ENCODE data around the gene SLC2A6.

SLC2A6 gene

DNA sequence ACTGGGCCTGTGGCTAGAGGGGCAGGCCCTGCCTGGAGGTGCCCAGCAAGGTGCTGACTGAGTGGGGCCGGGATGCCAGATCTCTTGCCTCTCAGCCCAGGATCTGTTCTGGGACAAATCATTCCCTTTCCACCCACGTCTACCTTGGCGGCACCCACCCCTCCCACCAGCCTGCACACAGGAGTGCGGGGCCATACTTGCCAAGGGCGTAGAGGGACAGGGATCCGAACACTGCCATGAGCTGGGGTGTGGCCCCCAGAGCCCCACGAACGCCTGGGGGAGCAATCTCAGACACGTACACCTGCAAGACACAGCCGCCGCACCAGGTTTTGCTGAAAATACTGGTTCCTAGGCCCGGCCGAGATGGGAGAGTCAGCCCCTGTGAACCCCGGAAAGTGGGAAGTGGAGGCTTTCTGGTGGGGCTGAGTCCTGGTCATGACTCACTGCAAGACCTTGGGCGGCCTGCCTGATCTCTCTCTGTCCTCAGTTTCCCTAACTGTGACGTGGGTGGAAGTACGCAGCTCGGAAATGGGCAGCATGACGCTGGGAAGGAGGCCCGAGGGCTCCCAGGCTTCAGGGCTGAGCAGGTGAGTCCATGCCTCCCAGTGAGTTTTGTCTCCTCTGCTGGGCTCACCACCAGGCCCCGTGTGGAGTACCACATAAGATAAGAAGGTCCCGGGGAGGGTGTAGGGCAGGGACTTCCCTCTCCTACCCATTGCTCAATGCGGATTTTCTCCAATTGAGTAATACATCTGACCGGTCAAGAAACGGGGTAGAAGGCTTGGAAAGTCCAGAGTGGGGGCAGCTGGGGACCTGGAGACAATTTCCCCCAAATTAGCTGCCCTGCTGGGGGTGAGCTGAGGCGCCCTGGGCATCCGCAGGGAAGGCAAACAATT is 2.6 kb downstream of the SLC2A6 start:
- DNase-seq: no peak

DNA sequence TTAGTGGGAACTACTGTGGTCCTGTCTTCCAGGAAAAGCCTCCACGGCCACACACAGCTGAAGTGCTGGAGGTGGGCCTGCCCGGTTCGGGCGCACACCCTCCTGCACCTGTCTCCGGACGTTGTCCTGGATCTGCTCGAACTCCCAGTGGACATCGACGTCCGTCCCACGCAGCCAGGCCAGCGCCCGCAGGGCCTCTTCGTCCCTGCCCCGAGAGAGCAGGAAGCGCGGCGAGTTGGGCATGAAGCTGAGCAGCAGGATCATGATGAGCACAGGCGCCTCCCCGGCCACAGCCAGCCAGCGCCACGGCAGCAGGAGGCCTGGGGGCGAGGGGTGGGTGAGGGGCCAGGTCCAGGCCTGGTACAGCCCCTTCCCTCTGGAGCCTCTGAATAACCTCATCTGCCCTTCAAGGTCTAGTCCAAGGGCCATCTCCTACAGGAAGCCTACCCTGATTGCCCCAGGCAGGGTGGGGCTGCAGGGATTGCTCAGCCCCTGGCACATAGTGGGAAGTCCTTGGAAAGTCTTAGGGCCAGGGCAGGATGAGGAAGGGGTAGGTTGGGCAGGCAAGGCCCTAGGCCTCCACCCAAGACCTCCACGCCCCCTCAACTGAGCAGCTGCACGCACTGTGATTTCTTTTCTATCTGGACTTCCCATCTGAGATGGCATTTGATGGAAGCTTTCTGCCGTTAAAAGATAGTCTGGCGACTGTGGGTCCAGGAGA is 3.4 kb downstream of the SLC2A6 start:
- no peak for DNase-seq

DNA sequence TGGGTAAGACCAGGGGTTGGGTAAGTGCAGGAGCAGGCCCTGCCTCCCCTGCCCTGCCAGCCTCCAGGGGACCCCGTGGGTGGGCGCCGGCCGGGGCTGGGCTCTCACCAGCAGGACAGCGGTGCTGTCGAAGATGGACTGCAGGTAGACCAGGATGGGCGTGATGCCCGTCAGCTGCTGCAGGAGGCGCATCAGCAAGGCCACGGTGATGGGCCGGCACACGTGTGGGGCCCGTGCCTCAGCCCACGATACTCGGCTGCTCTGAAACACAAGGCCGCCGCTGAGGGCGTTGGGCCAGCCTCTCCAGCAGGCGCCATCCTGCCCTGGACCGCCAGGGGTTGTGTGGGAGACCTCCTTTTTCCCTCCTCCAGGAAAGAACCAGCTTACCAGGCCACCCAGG is 4.0 kb downstream of the SLC2A6 start:
- DNase-seq: no peak

DNA sequence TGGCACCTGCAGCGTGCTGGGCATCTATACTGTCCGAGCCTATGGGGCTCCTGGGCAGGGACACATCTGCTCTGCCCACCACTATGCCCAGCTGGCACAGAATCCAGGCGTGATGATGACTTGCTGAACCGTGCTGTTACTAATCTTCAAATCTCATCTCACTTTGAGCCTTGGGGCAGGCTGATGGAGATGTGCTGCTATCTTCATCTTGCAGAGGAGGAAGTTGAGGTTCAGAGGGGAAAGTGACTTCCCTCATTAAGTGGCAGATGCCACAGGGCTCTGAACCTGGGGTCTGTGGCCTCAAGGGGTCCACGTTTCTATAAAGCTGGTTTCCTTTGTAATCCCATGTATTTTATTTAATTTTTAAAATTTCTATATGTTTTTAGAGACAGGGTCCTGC is 4.7 kb downstream of the SLC2A6 start:
- DNase-seq: no peak

DNA sequence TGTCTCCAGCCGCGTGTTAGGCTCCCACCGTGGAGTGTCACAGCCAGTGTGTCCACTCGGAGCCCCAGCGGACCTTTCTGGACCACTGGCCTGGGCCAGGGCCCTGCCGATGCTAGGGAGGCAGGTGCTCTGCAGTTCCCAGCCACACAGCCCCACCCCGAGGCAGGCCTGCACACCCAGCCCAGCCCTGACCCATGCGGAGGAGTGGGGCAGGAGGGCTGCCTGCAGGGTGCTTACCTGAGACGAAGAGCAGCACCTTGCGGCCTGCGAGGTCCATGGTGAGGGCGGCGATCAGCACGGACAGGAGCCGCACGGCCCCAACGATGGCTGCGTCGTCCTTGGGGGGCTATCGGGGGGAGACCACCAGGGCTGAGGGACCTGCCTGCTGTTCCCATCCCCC is 5.2 kb downstream of the SLC2A6 start:
- DNase-seq: no peak

DNA sequence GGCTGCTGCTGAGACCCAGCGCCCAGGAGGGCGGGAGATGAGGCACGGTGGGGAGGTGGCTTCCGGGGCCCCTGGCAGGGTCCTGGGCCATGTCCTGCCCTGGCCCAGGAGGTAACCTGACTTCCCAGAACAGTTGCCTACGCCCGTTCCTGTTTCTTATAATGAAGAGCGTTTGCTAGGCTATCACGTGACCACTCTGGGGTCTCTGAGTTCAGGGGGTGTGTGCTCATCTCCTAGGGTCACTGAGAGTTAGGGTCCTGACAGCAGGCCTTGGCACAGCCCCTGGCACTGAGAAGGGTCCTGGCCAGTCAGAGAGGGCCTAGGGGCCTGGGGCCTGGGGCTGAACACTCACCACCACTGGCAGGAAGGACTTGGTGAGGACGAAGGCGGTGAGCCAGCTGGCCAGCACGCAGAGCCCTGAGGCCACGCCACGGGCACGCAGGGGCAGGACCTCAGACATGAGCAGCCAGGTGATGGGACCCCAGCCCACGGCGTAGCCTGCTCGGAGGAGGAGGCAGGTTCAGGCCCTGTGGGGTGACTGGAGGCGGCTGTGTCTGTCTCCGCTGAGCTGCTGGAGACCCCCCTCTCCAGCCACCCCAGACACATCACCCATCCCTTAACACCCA is 6.0 kb downstream of the SLC2A6 start:
- no peak for DNase-seq

DNA sequence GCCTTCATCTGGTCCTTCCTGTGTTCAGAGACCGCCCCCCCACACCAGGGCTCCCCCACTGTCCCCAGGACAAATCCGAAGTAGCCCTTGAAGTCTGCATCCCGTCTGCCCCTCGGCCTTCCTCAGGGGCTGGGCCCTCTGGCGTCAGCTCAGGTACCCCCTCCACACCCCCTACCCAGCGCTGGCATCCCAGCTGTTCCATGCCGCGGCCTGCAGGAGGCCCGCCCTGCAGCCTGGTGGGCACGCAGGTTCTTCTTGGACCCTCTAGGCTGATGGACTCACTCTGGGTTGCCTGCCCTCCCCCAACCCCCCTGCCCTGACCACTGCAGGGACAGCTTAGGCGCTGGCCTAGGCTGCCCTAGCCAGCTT is 6.6 kb downstream of the SLC2A6 start:
- DNase-seq: no peak

DNA sequence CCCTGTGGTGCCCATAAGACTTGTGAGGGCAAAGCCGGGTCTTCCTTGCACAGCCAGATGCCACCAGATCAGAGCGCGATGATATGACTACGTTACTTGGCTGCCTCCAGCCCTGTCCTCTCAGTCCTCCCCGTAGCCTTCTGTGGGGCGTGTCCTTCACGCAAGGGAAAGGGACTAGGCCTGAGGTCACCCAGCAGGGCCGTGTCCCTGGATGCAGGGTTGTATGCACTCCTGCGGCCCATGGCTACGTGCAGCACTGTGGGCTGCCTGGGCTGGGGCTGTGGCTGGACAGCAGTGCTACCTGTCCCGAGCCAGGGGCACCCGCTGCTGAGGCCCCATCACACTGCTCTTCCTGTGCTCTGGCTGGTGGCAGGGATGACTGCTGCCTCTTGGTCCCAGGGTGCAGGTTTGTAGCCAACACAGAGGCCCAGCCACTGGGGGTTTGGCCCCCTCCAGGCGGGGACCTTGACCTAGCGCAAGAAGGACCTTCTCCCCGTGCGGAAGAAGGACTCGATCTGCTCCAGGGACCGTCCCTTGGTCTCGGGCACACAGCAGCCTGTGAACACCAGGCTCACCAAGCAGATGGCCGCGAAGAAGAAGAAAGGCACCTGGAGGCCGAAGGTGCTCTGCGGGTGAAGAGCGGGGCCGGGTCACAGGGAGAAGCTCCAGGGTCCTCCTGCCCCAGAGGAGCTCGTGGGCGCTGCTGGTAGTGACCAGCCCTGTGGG is 7.2 kb downstream of the SLC2A6 start:
- no peak for DNase-seq

DNA sequence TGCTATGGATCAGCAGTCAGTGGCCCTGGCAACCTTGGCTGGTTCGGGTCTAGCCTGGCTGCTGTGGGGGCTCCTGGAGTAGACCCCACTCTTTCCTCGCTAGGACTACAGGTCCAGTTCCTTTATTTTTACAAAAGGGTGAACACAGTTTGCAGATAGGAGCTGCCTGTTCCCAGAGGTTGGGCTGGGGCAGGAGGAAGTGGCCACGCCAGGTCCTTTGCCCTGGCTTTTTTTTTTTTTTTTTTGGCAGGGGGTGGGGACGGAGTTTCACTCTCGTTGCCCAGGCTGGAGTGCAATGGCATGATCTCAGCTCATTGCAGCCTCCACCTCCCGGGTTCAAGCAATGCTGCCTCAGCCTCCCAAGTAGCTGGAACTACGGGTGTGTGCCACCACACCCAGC is 7.9 kb downstream of the SLC2A6 start:
- DNase-seq: no peak

DNA sequence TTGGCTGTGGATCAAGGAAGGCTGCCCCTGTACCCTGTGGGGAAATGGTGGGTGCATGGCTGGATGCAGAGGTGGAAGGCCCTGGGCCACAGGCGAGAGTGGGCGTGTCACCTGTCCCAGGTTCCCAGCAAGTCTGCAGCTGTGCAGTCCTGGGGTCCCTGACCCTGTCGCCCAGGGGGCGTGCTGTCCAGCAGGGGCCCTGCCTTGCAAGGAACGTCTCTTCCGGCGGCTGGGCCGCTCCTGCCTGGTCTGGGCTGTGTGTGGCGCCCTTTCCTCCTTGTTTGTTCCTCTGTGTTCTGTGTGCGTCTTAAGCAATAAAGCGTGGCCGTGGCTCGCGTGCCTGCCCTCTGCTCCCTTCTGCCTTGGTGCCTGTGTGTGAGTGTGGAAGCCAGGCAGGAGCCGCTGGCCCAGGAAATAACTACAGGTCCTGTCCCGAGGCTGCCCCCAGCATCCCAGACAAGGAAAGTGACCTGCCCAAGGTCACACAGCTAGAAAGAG is 8.4 kb downstream of the SLC2A6 start:
- no peak for DNase-seq

DNA sequence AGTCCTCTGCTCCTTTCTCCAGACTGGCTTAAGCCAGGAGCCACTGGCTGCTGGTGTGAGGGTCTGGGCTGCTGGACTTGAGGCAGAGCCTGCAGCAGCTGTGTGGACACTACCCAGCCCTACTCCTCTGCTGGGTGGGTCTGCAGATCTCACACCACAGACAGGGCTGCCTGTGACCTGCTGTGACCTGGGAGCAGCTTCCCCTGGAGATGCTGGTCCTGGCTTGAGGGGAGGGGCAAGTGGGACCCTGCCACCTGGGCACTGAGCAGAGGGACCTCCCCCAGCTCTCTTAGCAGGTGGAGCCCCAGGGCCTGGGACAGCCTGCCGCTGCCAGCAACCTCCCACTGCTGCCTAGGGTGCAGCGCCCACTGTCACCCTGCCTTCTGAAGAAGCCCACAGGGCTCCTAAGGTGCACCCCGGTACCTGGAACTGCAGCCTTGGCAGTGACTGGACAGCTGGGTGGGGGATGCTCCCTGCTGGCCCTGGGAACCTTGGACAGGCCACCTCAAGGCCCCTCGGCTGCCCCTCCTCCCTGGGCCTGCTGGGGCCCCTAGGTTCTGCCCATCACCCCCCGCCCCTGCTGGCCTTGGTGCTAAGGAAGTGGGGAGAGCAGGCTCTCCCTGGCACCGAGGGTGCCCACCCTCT is 10.0 kb downstream of the SLC2A6 start:
- DNase-seq: no peak

DNA sequence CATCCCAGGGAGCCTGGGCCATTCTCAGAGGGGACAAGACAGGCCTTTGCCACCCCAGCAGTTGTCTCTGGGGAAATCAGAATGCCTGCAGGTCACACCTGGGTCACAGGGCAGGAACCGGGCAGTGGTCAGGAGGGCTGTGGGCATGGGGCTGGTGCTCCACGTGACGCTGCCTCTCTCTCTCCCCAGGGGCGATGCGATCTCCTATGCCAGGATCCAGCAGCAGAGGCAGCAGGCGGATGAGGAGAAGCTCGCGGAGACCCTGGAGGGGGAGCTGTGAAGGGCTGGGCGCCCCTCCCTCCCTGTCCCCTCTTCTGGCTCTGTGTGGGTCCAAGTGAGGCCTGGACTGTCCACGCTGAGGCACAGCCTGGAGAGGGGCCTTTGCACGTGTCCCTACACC is 10.5 kb downstream of the SLC2A6 start:
- DNase-seq: no peak

DNA sequence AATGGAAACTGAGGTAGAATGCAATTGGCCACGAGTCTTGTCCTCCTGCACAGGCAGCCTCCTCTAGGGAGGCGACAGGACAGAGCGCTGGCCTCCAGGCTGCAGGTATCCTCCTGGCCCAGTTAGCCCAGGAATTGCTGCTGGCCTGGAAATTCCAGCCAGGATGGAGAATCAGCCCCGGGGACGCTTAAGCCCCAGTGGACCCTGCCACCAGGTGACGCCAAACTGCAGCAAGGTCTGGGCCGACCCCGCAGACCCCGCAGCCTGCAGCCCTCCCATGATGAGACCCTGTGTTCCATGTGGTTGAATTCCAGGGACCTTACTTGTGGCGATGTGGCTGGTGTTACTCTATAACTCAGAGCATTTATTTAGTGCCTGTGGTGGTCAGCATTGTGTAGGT is 11.8 kb downstream of the SLC2A6 start:
- DNase-seq: no peak

DNA sequence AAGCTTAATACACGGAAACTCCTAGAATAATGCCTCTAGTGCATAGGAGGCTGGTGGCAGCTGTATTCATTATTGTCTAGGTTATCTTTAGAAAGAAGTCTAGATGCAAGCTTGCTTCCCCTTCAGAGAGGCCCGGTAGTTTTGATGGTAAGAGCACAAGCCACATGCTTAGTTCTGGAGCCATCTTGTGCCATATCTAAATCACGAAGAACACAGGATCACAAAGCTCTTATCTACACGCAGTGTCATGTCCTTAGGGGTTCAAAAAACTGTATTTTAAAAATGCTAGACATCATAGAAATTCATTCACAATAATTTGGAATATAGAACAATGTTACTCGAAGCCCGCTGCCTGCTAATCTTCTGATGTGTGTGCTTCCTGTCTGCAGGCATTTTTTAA is 12.9 kb downstream of the SLC2A6 start:
- DNase-seq: no peak

DNA sequence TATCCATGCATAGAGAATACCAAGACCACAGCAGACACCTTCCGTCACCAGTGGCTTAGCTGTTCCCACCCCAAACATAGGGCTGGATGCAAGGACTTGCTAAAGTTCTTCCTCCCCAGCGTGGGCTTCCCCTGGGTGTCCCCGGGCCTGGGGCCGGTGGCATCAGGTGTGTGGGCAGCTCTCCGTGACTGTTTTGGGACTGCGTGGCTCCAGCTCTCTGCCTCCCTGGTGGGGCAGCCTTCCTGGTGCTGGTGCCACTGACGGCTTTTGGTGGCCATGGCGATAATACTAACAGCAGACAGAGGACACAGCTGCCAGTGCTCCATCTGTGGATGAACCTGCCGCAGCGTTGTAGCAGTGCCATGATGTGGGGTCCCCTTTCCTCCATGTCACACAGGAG is 14.3 kb downstream of the SLC2A6 start:
- DNase-seq: no peak

DNA sequence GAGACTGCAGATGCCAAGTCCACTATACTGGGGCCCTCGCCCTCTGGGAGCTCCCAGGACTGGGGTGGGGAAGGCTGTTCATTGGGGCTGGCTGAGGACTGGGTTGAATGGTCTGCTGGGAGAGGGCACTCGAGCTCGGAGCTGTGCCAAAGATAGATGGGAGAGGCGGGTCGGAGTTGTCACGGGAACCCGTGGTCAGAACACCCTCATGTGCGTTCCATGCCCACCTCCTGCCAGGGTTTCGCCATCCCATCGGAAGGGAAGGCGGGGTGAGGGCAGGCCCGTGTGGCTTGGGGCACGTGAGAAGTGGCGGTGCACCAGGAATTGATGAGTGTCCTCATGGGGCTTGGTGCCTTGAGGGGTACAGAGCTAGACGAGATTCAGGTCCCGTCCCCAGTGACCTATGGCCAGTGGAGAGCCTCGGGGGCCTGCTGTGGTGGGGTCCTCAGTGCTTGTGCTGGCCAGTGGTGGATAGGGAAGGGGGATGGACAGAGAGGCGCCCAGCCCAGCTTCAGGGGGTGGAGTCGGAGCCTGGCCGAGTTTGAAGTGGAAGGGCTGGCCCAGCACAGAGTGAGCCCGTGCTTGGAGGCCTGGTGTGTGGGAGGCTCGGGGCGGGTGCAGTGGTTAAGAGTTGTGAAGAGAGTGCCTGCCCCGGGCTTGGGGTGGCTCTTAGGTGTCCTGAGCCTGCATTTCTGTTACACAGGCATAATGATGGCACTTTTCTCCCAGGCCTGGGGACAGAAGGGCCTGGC is 14.9 kb downstream of the SLC2A6 start:
- DNase-seq: no peak

DNA sequence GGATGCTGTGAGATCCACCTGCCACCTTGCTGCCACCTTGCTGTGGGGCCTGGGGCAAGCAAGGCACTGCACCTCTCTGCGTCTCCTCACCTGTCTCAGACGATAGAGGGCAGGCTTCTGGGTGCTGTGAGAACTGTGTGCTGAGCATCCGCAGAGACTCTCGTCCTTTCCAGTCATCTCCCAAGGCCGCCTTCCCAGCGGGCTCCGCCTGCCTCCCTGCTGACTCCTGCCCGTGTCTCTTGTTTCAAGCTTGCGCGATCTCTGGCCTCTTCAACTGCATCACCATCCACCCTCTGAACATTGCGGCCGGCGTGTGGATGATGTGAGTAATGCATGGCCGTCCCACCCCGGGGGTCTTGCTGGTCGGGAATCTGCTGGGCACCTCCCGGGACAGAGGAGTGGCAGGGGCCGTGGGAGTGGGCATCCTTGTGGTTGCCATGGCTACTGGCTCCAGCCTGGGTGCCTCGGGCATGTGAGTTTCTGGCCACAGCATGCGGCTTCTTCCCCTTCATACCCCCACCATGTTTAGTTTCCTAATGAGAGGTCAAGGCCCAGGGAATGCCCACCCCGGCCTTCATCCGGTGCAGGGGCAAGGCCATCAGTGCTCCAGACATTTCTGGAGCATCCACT is 15.6 kb downstream of the SLC2A6 start:
- DNase-seq: no peak

DNA sequence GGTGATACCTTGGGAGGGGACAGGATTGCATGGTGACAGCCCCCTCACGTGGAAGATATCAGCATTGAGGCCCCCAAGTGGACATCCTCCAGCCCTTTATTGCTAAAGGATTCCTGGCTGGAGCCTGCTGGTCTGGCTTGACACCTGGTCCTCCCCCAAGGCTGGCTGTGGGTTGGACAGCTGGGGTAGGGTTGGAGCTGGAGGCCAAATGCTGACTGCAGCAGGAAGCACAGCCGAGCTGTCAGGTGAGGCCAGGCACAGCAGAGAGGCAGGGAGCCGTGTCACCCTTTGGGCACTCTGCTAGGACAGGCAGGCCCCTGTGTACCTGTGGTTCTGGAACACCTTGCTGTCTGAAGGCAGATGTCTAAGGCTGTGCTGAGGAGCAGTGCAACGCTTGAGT is 16.9 kb downstream of the SLC2A6 start:
- no peak for DNase-seq

DNA sequence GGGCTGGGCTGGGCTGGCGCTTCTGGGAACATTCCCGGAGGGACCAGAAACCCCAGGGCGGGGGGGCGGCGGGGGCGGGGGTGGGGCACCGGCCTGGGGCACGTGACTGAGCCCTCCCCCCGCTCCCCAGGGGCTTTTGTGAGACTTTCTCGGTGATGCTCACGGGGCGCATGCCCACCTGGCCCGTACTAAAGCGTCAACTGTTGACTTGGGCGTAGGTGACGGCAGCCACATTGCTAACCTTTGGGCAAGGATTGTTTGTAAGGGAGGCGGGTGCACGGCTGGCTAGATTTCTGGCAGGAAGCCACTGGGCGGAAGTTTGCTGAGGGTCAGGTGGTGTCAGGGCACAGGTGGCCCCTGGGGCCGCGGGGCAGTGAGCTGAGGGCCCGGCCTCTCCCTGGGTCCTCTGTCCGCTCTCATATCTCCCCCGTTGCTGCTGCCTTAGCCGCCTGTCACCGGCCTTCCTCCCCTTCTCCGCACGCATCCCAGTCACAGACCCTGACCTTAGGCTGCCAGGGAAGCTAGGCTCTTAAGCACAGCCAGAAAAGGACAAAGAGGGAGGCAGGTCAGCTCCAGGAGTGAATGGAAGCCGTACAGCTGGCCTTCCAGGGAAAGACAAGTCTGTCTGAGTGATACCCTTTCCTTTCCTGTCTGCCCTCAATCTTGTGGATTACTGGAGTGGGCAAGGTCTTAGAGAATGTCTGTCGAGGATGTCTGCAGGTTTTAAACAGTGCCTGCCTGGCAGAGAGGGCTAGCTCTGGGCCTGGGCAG is 18.3 kb downstream of the SLC2A6 start:
- no peak for DNase-seq
